Activated CD8-positive, alpha-beta memory T cell treated with anti-CD3 and anti-CD28 coated beads for 36 hours (primary cell): ENCODE data around the gene SERHL2. TPM values are rescaled to one million over a fixed set of nuclear protein-coding genes. Genes with fewer than 3 reads are reported as not detected.
"Not testable (repeated sequence)": the region's sequence is repeated elsewhere in the genome, so short reads cannot be mapped to it uniquely, and the experiment has no call there.

Experiments used
- CTCF ChIA-PET: fragments of 350-600 bp; sonication (Branson Sonifier 250); formaldehyde crosslinking; loops from one replicate; lab custom pipeline; 2021; ENCODE audit warnings: antibody characterized with exemption; lab: Charles Lee
- POLR2A ChIA-PET: fragments of 350-600 bp; sonication (Branson Sonifier 250); formaldehyde crosslinking; loops from one replicate; lab custom pipeline; 2021; ENCODE audit warnings: antibody characterized with exemption; lab: Charles Lee
- total RNA-seq, 2 experiments: library from RNA; stranded (reverse); gene quantifications; one replicate each; pipeline ENCODE4 v1.2.3, GENCODE V29; 2021

The SERHL2 gene
- total RNA-seq, 2 experiments from 2014 or later, result 1.3 to 2.3 TPM

- CTCF ChIA-PET, result no interaction called here
Measured at GRCh38 chr22:42587588-42588175, 33.9 kb downstream of the SERHL2 start.

DNA sequence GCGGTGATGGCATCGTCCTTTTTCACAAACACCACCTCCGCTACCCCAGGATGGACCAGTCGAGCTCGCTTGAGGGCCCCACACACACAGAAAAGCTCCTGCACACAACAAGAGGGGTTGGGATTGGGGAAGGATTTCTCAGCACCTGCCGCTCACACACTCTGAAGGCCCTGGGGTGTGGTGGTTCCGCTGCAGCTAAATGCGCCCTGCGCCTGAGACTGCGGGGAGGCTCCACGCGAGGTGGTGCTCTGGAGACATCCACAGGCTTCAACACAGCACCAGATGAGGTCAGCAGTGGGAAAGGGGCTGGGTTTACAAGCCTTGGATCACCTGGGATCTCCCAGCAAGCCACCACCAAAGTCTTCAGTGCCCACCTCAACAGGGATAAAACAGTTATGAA lies 38.2 kb downstream of the SERHL2 start:
- ChIA-PET POLR2A (interaction anchor here (1.0 kb wide), 1 partner anchor 10 kb away, joined by 3 read pairs; no protein-coding TSS in a partner anchor), CTCF (no interaction called here)

More at GRCh38 chr22:42587588-42588175, 33.9 kb downstream of the SERHL2 start:
- POLR2A ChIA-PET, result no interaction called here

- CTCF ChIA-PET, result interaction anchor here (1.1 kb wide), 1 partner anchor 11 kb away, joined by 4 read pairs; no protein-coding TSS in a partner anchor
Measured at GRCh38 chr22:42595434-42595833, 41.7 kb downstream of the SERHL2 start.

DNA sequence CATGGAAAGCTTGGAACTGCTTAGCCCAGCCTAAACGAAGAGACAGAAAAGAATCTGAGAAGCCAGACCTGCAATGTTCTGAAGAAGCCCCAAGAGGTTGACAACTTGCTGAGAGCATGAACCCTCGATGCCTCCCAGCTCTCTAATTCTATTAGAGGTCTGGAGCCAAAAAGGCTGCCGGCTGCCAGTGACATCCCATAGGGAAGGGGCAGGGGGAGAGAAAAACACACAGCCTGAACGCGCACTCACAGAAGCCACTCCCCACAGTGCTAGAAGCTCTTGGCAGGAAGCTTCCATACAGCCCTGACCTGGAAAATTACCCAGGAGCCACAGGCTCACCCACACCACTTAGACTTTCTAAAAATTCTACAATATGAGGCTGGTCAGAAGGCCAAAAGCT lies 42.6 kb downstream of the SERHL2 start:
- ChIA-PET POLR2A (no interaction called here), CTCF (interaction anchor here (1.1 kb wide), 1 partner anchor 10 kb away, joined by 4 read pairs; no protein-coding TSS in a partner anchor)

More at GRCh38 chr22:42595434-42595833, 41.7 kb downstream of the SERHL2 start:
- POLR2A ChIA-PET, result no interaction called here

DNA sequence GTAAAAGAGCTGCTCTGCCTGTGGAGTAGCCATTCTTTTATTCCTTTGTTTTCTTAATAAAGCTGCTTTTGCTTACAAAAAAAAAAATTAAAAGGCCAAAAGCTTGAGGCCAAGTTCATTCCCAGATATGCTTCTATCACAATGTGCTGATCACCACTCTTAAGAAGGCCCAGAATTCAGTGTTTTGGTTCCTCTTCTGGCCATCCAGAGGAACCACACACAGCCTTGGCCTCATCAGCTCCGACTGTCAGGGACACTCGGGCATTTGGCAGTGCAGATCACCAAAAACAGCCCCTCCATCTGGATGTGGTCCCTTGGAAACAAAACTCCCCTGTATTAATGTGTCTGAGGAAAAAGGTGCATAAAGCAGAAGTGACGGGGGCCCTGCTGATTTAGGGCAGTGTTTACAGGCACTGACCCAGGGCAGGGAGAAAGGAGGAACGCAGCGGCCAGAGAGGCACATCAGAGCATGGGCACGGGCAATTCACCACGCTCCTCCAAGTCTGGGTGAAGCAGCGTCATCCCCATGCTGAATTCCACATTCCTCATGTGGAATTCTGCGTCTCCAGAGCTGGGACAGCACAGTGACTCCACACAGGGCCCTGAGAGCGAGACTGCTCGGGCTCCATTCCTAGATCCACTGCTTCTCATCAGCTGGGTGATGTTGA lies 43.2 kb downstream of the SERHL2 start:
- ChIA-PET CTCF (no interaction called here), POLR2A (no interaction called here)

DNA sequence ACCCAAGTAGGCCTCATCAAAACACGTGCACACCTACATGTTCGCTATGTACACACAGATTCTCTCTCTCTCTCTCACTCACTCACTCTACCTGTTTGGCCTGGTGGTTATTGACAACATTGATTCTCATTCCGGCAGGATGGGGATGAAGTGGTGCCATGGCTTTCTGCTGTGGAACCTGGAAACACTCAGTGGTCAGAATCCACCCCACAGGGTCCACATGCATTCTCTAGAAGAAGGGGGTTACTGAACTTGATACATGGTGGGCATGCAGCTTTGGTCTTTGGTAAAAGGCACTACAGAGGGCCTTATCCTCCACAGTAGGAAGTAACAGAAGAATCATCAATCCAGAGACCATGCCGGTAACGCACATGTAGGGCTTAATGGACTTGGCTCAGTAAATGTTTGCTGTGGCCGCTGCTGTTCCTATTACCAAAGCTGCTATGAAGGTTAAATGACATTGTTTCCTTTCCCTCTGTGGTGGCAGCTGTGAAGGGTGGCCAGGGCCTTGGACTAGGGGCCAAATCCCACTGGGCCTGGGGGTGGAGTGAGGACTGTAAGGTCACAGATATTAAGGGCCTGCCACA lies 48.2 kb downstream of the SERHL2 start:
- CTCF ChIA-PET, result no interaction called here
- POLR2A ChIA-PET, result no interaction called here

- ChIA-PET POLR2A (no interaction called here), CTCF (no interaction called here)
Measured at GRCh38 chr22:42602470-42602869, 48.7 kb downstream of the SERHL2 start.

GRCh38 chr22:42603427-42603826 lies 49.7 kb downstream of the SERHL2 start:
- ChIA-PET POLR2A (no interaction called here), CTCF (no interaction called here)

GRCh38 chr22:42604403-42604802 lies 50.6 kb downstream of the SERHL2 start:
- ChIA-PET POLR2A (no interaction called here), CTCF (no interaction called here)

DNA sequence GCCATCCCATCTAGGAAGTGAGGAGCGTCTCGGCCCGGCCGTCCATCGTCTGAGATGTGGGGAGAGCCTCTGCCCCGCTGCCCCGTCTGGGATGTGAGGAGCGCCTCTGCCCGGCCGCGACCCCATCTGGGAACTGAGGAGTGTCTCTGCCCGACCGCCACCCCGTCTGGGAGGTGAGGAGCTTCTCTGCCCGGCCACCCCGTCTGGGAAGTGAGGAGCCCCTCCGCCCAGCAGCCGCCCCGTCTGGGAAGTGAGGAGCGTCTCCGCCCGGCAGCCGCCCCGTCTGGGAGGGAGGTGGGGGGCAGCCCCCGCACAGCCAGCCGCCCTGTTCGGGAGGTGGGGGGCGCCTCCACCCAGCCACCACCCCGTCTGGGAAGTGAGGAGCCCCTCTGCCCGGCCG lies 53.9 kb downstream of the SERHL2 start:
- POLR2A ChIA-PET, CTCF ChIA-PET: not testable (repeated sequence)

DNA sequence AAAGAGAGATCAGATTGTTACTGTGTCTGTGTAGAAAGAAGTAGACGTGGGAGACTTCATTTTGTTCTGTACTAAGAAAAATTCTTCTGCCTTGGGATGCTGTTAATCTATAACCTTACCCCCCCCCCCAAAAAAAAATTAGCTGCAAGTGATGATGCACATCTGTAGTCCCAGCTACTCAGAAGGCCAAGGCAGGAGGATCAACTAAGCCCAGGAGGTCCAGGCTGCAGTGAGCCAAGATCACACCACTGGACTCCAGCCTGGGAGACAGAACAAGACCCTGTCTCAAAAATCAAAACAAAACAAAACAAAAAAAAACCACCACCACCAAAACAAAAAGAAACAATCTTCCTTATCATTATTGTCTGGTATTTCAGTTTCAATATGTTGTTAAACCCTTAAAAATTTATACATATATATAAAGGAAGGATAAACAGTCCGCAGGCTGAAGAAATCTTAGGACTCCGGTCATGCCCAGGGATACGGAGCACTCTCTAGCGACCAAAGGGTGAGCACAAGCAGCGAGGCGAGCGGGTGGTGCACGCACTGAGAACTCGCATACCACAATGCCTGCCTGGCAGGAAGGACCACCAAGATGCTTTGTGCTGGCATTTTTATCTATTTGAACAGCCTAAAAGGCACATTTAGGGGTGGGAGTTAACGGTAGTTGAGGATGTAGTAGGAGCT lies 54.5 kb downstream of the SERHL2 start:
- ChIA-PET POLR2A (no interaction called here), CTCF (no interaction called here)

DNA sequence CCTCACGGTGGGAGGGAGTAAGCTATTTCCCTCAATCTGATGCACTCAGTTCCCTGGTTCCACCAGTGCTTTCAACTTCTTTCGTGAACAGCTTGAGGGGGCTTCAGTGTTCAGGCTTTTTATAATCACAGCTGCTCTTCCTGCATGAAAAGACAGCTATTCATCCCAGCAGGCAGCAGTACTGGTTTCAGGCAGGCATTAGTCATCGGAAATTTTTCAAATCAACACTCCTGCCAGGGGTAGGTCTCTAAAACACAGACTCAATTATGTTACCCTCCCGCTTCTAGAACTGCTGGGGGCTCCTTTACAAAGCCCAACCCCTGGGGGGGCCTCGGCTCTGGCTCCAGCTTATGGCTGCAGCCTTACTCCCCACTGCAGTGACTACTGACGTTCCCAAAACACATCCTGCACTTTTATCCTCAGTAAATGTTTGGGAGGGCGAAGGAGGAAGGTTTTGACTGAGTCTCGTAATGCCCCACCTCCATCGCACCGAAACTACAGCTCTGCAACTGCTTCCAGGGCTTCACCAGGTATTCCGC lies 55.1 kb downstream of the SERHL2 start:
- ChIA-PET POLR2A (no interaction called here), CTCF (no interaction called here)

- ChIA-PET CTCF (interaction anchor here (0.8 kb wide), 1 partner anchor 235 kb away, joined by 3 read pairs; no protein-coding TSS in a partner anchor), POLR2A (no interaction called here)
Measured at GRCh38 chr22:42610186-42610585, 56.4 kb downstream of the SERHL2 start.

DNA sequence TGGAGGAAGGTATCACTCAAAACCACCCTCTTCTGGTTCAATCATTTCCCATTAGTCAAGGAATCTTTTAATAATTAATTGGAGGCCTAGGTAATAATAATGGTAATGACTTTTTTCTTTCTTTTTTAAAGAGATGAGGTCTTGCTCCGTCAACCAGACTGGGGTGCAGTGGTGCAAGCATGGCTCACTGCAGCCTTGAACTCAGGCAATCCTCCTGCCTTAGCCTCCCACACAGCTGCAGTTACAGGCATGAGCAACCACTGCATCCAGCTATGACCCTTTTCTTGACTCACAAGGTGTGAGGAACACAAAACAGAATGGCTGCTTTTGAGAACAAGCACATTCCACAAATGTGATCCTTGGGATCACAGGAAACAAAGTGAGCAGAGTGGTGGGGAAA lies 57.3 kb downstream of the SERHL2 start:
- POLR2A ChIA-PET, result interaction anchor here (0.6 kb wide), 1 partner anchor 72 kb away, joined by 5 read pairs; no protein-coding TSS in a partner anchor
- CTCF ChIA-PET, result no interaction called here

DNA sequence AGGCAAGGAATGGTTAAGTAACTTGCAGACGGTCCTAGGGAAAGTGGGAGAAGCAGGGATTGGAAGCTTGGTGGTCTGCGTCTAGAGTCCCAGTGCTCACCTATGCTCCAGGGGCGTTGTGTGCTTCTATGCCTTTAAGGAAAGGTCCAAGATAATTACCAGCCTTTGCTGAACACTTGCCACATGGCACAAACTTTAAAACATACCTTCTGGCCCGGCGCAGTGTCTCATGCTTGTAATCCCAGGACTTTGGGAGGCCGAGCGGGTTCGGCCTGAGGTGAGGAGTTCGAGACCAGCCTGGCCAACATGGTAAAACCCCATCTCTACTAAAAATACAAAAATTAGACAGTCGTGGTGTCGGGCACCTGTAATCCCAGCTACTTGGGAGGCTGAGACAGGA lies 58.6 kb downstream of the SERHL2 start:
- POLR2A ChIA-PET, result no interaction called here
- CTCF ChIA-PET, result no interaction called here

DNA sequence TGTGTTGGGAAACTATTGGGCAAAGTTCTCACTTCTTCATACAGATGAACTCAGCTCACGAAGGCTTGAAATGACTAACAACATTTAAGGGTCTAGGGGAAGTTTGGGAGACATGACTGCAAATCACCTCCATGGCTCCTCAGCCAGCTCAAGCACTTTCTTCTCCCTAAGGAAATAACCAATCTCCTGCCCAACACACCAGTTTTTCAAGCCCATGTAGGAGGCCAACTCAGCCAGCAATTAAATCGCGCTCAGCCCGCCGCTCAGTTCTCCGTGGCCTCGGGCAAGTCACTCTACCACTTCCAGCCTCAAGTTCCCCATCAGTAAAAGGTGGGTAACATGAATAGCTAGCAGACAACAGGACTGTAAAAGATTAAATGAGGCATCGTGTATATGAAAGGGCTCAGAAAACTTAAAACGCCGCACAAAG lies 60.1 kb downstream of the SERHL2 start:
- CTCF ChIA-PET, result interaction anchor here (1.0 to 1.1 kb wide), 2 partner anchors 14 to 35 kb away, joined by 3 read pairs; partner anchors contain the start of gene CYB5R3
- POLR2A ChIA-PET, result interaction anchor here (1.2 to 3.3 kb wide), 6 partner anchors 32 to 674 kb away, joined by 4 to 22 read pairs (median 6); partner anchors contain the start of genes CYB5R3 and NDUFA6

DNA sequence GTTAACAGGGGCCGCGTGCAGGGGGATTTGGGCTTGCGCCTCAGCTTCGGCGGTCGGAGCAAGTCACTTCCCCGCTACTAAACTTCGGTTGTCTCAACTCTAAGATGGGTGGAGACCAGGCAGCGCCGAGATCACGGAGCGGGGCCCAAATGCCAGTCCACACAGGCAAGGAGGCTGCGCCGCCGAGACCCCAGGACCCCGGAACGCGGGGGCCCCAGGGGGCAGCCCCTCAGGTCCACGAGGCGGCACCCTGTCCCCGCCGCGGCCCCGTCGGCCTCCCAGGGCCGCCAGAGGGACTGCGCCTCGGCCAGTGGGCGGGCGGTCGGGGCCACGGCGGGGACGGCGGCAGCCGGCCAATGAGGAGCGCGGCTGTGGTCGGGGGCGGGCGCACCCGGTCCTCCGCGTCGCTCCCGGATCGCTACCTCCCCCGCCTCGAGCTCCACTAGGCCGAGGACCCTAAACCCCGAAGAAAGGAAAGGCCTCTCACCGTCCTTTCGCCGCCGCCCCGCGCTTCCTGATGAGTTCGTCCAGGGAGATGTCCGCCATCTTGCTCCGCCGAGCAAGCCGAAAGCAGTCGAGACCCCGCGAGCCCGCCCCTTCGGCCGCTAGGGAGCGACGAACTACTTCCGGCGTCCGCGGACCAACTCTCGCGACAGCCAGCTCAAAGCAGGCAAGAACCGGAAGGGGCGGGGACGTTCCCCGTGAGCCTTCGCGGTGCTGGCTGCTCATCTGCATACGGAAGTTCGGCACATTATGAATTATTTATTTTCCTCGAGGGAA lies 60.7 kb downstream of the SERHL2 start, which contains the start of gene POLDIP3:
Gene POLDIP3 (minus strand): TSS at position 572 of the 780 bp plus-strand sequence. CDS start 26 bp downstream, at position 546.
- CTCF ChIA-PET, result interaction anchor here (0.9 to 1.0 kb wide), 2 partner anchors 35 to 242 kb away, joined by 3 to 4 read pairs; partner anchors contain the start of genes ARFGAP3 and CYB5R3
- POLR2A ChIA-PET, result interaction anchor here (0.6 to 3.3 kb wide), 10 partner anchors 33 to 674 kb away, joined by 3 to 22 read pairs (median 4); partner anchors contain the start of genes CYB5R3 and NDUFA6
